Measurements from ENCODE around the gene MYO1D. TPM values are rescaled to one million over a fixed set of nuclear protein-coding genes. Genes with fewer than 3 reads are reported as not detected.
A peak's percentile ranks its signal among the peaks of the same experiment; 100 is the strongest.
"Not testable (repeated sequence)": the region's sequence is repeated elsewhere in the genome, so short reads cannot be mapped to it uniquely, and the experiment has no call there.

MYO1D gene
- total RNA-seq, 1 experiment from 2014 or later, result 1.3 TPM

DNA sequence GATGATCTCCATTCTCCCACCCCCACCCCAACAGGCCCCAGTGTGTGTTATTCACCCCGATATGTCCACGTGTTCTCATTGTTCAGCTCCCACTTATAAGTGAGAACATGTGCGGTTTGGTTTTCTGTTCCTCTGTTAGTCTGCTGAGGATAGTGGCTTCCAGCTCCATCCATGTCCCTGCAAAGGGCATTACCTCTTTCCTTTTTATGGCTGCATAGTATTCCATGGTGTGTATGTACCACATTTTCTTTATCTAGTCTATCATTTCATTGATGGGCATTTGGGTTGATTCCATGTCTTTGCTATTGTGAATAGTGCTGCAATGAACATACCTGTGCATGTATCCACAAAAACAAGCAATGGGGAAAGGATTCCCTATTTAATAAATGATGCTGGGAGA is 162.7 kb downstream of the MYO1D start:
- not testable (repeated sequence) for H3K27me3 ChIP-seq, H3K36me3 ChIP-seq, H3K4me3 ChIP-seq, DNase-seq, H3K9me3 ChIP-seq

DNA sequence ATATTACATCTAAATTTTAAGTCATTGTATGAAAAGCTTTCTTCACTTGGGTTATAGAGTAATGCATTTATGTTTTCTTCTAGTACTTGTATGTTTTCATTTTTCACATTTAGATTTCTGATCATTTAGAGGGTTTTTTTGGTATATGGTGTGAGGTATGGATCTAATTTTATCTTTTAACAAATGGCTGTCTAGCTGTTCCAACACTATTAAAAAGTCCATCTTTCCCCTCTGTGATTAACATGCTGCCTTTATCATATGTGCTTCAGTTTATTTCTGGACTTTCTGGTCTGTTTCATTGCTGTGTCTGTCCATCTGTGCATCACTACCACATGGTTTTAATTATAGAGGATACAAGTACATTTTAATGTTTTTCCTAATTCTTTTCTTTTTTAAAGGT is 163.8 kb downstream of the MYO1D start:
- no peak for DNase-seq

DNA sequence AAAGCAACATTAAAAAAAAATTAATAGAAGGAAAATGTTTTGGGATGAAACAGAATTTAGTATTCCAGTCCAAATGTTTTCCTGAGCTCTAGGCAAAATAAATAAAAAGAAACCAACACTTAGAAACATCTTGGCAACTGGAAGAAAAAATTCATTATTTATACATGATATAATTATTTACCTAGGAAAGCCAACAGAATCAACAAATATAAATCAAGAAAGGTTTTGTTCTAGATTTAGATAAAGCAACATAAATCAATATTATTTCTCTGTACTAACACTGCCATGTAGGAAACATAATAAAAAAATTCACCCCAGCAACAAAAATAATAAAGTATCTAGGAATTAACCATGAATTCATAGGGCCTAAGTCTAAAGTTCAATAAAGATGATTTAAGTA is 167.4 kb downstream of the MYO1D start:
- no peaks in the 10 kb centered on the region for H3K9me3 ChIP-seq
- H3K4me3 ChIP-seq, result no peak overlapping the region
- no peak for DNase-seq
- no peaks in the 10 kb centered on the region for H3K27me3 ChIP-seq
- no peaks in the 10 kb centered on the region for H3K36me3 ChIP-seq

More for the DNA sequence above, 163.8 kb downstream of the MYO1D start:
- Histone ChIP-seq H3K9me3 (no peaks in the 10 kb centered on the region), H3K36me3 (no peaks in the 10 kb centered on the region), H3K27me3 (no peaks in the 10 kb centered on the region), H3K4me3 (no peak overlapping the region)

DNA sequence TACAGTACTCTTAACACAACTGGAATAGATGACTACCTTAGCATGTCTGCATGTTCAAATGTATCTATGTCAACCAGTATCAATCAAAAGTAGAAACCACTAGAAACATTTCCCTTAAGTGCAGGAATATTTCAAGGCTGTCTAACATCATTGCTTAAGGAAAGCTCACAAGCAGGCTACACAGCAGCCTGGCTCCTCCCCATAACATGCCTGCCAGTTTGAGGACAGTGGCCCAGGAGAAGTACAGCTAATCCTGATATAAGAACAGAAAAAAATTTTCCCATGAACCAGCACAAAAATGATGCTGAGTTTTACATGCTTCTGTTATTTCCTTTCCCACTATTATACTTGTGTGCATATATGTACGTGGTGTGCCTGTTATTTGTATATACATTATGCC is 175.1 kb downstream of the MYO1D start:
- Histone ChIP-seq H3K9me3 (no peaks in the 10 kb centered on the region), H3K27me3 (no peaks in the 10 kb centered on the region), H3K4me3 (no peak overlapping the region), H3K36me3 (no peaks in the 10 kb centered on the region)
- no peak for DNase-seq

DNA sequence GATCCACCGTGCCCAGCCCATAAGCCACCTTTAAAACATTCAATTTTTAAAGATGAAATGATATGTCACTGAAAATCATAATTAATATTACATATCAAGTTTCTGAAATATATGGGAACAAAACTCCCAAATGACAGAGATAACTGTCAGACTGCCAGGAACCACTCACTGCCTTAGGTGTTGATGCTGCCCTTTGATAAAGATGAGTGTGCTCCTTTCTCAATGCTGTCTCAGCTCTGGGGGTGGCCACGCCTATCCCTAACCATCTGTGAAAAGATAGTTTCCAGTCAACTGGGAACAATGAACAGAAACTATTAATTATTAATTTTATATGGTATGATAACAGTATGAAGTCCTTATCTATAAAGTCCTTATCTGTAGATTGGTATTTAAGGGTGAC is 177.7 kb downstream of the MYO1D start:
- H3K36me3 ChIP-seq, result no peaks in the 10 kb centered on the region
- no peak for DNase-seq
- H3K4me3 ChIP-seq, result no peak overlapping the region
- H3K27me3 ChIP-seq, result no peaks in the 10 kb centered on the region
- no peaks in the 10 kb centered on the region for H3K9me3 ChIP-seq

DNA sequence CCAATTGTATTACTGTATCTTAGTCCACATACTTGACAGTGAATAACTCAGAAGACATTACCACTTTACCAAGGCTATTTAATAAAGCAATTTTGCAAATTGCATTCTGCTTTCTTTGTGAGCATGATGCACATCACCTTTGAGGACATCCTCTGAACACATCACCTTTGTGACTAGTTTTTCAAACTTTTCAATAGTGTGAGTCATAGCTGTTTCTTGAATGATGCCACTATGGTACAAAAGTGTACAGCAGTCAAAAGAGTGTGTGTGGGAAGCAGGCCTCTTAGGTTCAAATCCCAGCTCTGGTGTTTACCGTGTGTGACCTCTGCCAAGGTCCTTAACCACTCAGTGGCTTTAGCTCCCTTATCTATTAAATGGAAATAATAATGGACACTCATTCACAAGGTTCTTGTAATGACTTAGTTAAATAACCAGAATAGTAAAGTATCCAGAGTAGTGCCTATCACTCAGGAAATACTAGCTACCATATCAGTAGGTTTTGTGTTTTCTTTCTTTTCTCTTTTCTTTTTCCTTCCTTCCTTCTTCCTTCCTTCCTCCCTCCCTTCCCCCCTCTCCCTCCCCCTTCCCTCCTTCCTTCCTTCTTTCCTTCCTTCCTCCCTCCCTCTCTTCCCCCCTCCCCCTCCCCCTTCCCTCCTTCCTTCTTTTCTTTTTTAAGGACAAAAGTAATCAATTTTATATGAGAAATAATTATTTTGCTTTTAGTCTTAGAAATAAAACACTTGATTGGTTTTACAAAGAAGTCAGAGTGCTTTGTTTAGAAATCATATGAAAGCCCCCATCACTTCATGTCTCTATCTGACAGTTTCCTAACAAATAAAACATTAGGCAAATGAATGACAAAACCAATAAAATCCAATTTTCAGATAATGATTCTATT is 178.9 kb downstream of the MYO1D start:
- no peak overlapping the region for H3K4me3 ChIP-seq
- no peaks in the 10 kb centered on the region for H3K27me3 ChIP-seq
- H3K9me3 ChIP-seq, result no peaks in the 10 kb centered on the region
- no peaks in the 10 kb centered on the region for H3K36me3 ChIP-seq
- no peak for DNase-seq

DNA sequence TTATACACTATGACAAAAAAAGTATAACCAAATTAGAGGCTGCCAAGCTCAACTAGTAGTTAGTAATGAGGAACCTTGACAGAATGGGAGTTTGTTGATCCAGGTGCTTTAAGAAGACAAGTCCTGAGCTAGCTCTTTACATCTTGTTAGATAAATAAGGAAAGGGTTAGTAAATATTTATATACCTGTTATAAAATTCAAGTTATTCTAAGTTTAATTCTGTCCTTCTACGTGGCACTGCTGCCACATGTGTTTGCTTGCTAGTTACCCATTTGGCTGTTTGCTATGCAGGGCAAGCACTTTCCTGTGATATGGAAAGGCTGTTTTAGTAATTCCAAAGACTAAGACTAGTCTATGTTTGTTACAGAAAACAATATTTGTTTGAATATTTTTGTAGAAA is 180.5 kb downstream of the MYO1D start:
- H3K4me3 ChIP-seq, result no peak overlapping the region
- no peaks in the 10 kb centered on the region for H3K27me3 ChIP-seq
- H3K9me3 ChIP-seq, result no peaks in the 10 kb centered on the region
- DNase-seq, result no peak
- no peaks in the 10 kb centered on the region for H3K36me3 ChIP-seq

DNA sequence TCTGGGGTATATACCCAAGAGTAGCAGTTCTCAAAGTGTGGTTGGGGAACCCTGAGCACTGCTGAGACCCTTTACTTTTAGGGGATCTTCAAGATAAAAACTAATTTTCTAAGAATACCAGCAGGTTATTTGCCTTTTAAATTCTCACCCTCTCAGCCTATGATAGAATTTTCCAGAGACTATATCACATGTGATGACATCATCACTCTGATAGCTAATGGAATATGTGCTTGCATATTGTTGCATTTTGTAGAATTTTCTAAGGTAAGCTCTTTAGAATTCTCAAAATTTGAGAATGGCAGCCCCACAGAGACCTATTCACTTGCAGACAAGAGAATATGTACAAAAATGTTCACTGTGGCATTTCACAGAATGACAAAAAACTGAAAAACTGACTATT is 181.1 kb downstream of the MYO1D start:
- Histone ChIP-seq H3K4me3 (no peak overlapping the region), H3K27me3 (no peaks in the 10 kb centered on the region), H3K36me3 (no peaks in the 10 kb centered on the region), H3K9me3 (no peaks in the 10 kb centered on the region)
- DNase-seq, result no peak

DNA sequence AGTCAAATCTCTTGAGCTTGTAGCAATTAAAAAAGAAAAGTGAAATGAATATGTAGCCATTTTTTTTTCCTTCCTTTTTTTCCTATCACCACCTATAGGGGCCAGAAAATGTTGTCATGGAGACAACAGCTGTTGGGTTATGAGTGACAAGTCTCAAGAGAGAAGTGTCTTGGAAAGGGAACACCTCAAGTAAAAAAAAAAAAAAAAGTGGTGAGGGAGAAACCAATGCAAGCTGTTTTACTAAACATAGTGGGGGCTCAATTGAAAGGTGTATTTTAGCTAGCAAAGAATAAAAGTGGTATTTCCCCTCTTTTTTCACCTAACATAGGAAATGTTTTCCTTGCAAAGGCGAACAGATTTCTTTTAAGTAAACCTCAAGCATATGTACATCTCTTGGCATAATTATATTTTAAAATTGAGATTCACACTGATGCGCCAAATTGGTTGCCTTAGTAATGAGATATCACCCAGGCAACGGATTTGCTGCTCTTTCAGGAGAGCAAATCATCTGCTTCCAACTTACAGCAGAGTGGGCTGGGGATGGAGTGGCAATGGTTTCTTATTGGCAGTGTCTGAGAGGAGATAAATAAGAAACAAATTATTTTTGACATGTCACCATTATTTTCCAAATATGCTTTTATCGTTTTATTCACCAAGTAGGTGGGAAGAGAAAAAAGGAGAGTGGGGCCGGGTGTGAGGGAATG is 183.6 kb downstream of the MYO1D start:
- H3K9me3 ChIP-seq, result no peaks in the 10 kb centered on the region
- no peaks in the 10 kb centered on the region for H3K36me3 ChIP-seq
- H3K4me3 ChIP-seq, result no peak overlapping the region
- no peak for DNase-seq
- H3K27me3 ChIP-seq, result no peaks in the 10 kb centered on the region

DNA sequence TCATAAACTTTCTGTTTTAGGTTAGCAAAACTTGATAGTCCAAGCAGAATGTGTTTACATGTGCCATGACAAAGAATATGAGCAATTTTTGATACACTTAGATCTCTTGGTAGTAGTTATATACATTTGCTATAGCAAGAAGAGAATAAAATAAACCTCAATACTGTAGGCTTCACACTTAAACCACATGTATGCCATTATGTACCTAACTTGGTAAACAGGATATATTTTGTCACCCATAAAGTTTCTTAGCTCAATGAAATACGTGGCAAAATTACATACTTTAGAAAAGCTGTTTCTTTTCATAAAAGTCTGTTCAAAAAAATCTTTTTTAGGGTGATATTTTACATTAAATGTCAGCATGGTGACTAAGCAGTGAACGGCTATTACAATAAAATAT is 184.7 kb downstream of the MYO1D start:
- Histone ChIP-seq H3K9me3 (no peaks in the 10 kb centered on the region), H3K27me3 (no peaks in the 10 kb centered on the region), H3K36me3 (no peaks in the 10 kb centered on the region), H3K4me3 (no peak overlapping the region)
- no peak for DNase-seq

DNA sequence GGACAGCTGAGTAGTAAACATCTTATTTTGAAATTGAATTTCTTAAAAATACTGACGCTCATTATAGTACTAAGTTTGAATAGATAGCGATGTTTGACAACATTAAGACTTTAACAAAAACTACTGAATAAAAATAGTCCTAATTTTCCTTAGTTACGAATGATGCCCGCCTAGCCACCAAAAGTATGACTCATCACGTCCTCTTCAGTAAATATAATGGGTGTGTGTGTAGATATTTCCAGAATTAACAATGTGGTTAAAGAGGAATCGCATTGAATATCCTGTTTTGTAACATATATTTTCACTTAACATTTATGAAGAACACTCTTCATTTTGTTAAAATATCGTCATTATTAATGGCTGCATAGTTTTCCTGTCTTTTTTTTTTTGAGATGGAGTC is 187.6 kb downstream of the MYO1D start:
- Histone ChIP-seq H3K27me3 (no peaks in the 10 kb centered on the region), H3K4me3 (no peak overlapping the region), H3K9me3 (no peaks in the 10 kb centered on the region), H3K36me3 (no peaks in the 10 kb centered on the region)
- no peak for DNase-seq

DNA sequence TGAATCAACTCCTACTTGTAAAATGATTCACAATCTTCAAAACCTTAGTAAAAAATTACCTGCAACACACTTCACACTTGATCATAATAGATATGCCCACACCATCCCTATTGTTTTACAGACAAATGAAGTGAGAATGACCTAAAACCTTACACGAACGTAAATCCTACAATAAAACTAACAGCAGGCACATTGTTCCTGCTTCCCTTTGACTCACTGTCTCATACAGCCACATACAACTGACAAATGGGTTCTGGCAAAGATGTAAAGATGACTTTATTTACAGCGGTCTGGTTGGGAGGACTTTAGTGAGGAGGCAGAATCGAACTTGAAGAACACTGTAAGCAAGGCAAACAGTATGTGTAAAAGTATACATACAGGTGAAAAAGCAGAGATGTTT is 188.7 kb downstream of the MYO1D start:
- DNase-seq, result no peak
- H3K27me3 ChIP-seq, result no peaks in the 10 kb centered on the region
- H3K36me3 ChIP-seq, result no peaks in the 10 kb centered on the region
- no peak overlapping the region for H3K4me3 ChIP-seq
- H3K9me3 ChIP-seq, result no peaks in the 10 kb centered on the region

DNA sequence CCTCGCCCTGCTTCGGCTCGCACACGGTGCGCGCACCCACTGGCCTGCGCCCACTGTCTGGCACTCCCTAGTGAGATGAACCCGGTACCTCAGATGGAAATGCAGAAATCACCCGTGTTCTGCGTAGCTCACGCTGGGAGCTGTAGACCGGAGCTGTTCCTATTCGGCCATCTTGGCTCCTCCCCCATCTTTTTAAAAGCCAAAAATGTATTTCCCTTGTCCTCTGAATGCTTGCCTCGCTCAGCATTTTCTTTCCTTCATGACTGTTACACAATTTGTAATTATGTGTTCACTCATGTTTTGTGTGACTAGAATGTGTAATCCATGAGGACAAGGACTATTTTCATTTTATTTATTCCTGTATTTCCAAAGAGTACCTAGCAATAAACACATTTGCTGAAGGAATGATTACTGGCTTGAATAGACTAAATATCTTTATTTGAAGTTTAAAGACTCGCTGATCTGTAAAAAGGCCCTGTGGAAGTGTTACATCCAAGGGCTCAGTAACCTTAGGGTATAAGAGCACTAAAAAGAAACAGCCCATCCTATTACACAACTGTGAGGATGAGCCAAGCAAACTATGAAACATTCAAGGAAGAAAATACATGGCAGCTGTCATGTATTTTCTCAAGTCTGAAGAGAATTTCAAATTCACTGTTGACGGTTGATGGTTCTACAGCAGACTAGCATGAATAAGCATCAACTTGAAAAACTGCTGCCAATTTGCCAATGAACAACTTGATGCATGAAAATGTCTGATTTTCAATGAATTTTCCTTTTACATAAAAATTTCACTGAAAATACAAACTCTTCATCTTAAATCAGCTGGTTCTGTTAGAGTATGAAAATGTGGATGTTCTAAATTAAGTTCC is 192.6 kb downstream of the MYO1D start:
- Histone ChIP-seq H3K4me3 (no peak overlapping the region), H3K27me3 (no peaks in the 10 kb centered on the region), H3K36me3 (no peaks in the 10 kb centered on the region), H3K9me3 (no peaks in the 10 kb centered on the region)
- DNase-seq, result no peak

DNA sequence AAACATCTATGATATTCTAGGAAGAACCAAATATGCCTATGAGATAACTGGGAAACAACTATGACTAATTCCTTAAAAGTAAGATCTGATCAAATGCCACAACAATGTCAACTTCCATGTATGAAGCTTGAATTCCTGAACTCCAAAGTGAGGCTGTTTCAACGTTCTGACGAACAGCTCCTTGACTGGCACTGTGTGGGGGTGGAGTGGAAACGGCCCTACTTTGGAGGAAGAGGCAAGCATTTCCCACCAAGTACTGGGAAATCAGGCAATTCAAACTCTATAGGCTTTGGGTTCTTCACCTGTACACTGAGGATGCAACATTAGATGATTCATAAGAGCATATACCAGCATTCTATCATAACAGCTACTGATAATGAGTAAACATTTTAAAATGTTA is 203.0 kb downstream of the MYO1D start:
- H3K36me3 ChIP-seq, result no peaks in the 10 kb centered on the region
- no peak for DNase-seq
- H3K9me3 ChIP-seq, result no peaks in the 10 kb centered on the region
- H3K27me3 ChIP-seq, result no peaks in the 10 kb centered on the region; the same call in 1 of the 2 replicates
- no peak overlapping the region for H3K4me3 ChIP-seq

DNA sequence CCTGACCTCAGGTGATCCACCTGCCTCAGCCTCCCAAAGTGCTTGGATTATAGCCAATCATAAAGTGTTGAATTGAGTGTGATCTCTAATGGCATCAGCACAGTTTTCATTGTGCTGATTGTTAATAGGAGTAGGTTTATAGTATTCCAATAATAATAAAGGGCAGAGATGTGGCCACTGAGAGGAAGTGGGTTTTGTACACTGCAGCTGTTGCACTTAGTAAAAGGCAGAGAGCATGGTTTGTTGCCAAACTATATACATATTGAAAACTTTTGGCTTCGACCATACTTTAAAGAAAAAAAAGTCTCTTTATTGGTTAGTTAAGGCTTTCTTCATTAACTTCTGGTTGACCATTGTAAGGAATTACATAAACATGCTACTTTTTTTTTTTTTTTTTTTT is 204.2 kb downstream of the MYO1D start:
- no peaks in the 10 kb centered on the region; the same call in 1 of the 2 replicates for H3K27me3 ChIP-seq
- H3K9me3 ChIP-seq, result no peaks in the 10 kb centered on the region
- H3K4me3 ChIP-seq, result no peak overlapping the region
- no peak for DNase-seq
- no peaks in the 10 kb centered on the region for H3K36me3 ChIP-seq

DNA sequence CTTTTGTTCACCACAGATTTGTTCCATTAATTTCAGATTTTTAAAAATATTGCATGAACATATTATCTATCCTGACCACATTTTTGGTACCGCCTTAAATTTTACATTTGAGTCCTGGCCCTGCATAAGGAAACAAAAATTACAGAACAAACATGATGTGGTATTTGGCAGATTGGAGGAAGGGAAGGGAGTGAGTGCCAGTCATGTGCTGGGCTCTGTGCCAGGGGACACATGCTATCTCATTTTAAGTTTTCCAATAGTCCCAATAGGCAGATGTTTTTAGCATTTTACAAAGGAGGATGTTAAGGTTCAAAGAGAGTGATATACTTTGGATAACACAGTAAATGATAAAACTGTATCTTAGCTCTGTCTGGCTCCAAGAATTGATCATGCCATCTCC is 205.0 kb downstream of the MYO1D start:
- Histone ChIP-seq H3K36me3 (no peaks in the 10 kb centered on the region), H3K9me3 (no peaks in the 10 kb centered on the region), H3K27me3 (no peaks in the 10 kb centered on the region), H3K4me3 (no peak overlapping the region)
- DNase-seq, result peak; percentile 29

DNA sequence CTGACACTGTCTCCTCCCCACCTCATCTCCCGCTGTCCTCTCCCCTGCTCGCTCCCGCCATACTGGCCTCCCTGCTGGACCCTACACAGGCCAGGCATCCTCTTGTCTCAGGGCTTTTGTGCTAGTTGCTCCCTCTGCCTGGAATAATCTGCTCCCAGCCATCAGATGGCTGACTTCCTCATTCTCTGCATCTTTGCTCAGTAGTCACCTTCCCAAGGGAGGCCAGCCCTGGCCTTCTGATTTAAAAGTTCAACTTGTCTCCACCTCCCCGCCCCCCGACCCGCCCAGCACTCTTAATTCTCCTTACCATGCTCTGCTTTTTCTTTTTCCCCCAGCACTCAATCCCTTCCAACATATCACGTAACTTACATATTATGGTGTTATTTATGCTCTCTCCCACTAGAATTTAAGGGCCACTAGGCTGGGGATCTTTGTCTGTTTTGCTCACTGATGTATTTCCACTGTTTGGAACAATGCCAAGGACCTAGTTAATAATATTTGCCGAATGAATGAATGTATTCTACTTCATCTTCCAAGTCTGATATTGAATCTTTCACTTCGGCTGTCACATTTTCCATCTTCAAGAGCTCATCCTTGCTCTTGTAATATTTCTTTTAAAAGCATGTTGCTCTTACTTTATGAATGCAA is 211.9 kb downstream of the MYO1D start:
- no peaks in the 10 kb centered on the region for H3K9me3 ChIP-seq
- no peak for DNase-seq
- H3K27me3 ChIP-seq, result no peaks in the 10 kb centered on the region
- H3K4me3 ChIP-seq, result no peak overlapping the region
- H3K36me3 ChIP-seq, result no peaks in the 10 kb centered on the region
